Mesendoderm (in vitro differentiated cells): ENCODE data around the gene TASP1.
A peak's percentile ranks its signal among the peaks of the same experiment; 100 is the strongest.

Source experiments
- DNase-seq: peaks from one replicate; pipeline ENCODE4 v3.0.0; 2013
- H2AK5ac ChIP-seq: 2 replicates; pipeline ENCODE4 v1.6.1; 2013; ENCODE audit warnings: low read length, inconsistent platforms
- H2BK120ac ChIP-seq: 2 replicates; pipeline ENCODE4 v1.6.1; 2013; ENCODE audit warnings: low read depth, mild to moderate bottlenecking, low read length, moderate library complexity, mixed read lengths
- H2BK15ac ChIP-seq: replicated peaks from 2 replicates; pipeline ENCODE4 v1.6.1; 2013; ENCODE audit warnings: low read depth, mild to moderate bottlenecking, moderate library complexity
- H2BK5ac ChIP-seq: 2 replicates; pipeline ENCODE4 v1.6.1; 2013; ENCODE audit warnings: low read length, inconsistent platforms
- H3K18ac ChIP-seq: 2 replicates; pipeline ENCODE4 v1.6.1; 2013; ENCODE audit warnings: mild to moderate bottlenecking, low read length, mixed read lengths
- H3K23ac ChIP-seq: one replicate; pipeline ENCODE4 v1.6.1; 2013; ENCODE audit warnings: low read length
- H3K27ac ChIP-seq: 2 replicates; pipeline ENCODE4 v1.5.1; 2013; ENCODE audit warnings: low read depth, mild to moderate bottlenecking, inconsistent platforms, low read length, moderate library complexity
- H3K27me3 ChIP-seq: 2 replicates; pipeline ENCODE4 v1.6.1; 2013; ENCODE audit warnings: low read length, control low read depth, mild to moderate bottlenecking, inconsistent platforms; ENCODE audit not compliant: insufficient read depth, poor library complexity
- H3K36me3 ChIP-seq: 2 replicates; pipeline ENCODE4 v1.6.1; 2013; ENCODE audit warnings: low read length, inconsistent platforms; ENCODE audit not compliant: control insufficient read depth, insufficient read depth
- H3K4ac ChIP-seq: one replicate; pipeline ENCODE4 v1.6.1; 2013; ENCODE audit warnings: low read depth, mild to moderate bottlenecking, low read length, moderate library complexity
- H3K4me1 ChIP-seq: 2 replicates; pipeline ENCODE4 v1.6.1; 2013; ENCODE audit warnings: low read depth, low read length, inconsistent platforms; ENCODE audit not compliant: control insufficient read depth
- H3K4me2 ChIP-seq: 2 replicates; pipeline ENCODE4 v1.6.1; 2013; ENCODE audit warnings: low read length
- H3K4me3 ChIP-seq: 2 replicates; pipeline ENCODE4 v1.5.1; 2013; ENCODE audit warnings: mild to moderate bottlenecking, low read length
- H3K56ac ChIP-seq: one replicate; pipeline ENCODE4 v1.6.1; 2013; ENCODE audit warnings: low read length
- H3K79me1 ChIP-seq: 2 replicates; pipeline ENCODE4 v1.6.1; 2013; ENCODE audit warnings: low read length, inconsistent platforms
- H3K79me2 ChIP-seq: 2 replicates; pipeline ENCODE4 v1.6.1; 2013; ENCODE audit warnings: mild to moderate bottlenecking, low read length; ENCODE audit not compliant: control insufficient read depth, insufficient read depth
- H3K9ac ChIP-seq: 2 replicates; pipeline ENCODE4 v1.6.1; 2013; ENCODE audit warnings: low read length, inconsistent platforms
- H4K5ac ChIP-seq: one replicate; pipeline ENCODE4 v1.6.1; 2013; ENCODE audit warnings: low read length
- H4K8ac ChIP-seq: one replicate; pipeline ENCODE4 v1.6.1; 2013; ENCODE audit warnings: low read depth, mild to moderate bottlenecking, control low read depth, low read length, moderate library complexity
- WGBS: extraction: QIAGEN DNeasy Blood & Tissue Kit; methylation state at CpG from one replicate; pipeline ENCODE4 v1.1.7; 2013; ENCODE audit warnings: low lambda C conversion rate, missing lambda C conversion rate; ENCODE audit not compliant: insufficient coverage; ENCODE audit errors: extremely low coverage; 5-methylcytosine and 5-hydroxymethylcytosine counted together

Gene TASP1

DNA sequence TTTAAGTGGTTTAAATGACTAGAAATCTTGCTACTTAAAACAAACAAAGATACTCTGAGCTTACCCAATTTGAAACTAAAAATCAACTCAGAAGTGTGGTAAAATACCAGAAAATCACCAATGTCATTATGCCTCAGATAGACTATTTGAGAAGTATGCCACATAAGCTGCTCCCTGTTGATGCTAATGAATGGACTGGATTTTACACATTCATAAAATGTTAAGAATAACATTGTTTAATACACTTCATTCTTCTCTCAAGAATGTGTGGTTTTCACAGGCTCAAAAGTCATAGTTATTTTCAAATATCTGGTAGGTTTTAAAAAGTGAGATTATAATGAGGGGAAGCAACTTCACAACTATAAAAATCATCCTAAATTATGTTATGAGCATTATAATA, 170.6 kb downstream of the TASP1 start:
- H3K27me3 ChIP-seq = no peaks in the 10 kb centered on the region
- H3K4me2 ChIP-seq = no peak overlapping the region
- H4K8ac ChIP-seq = no peak overlapping the region
- H3K79me2 ChIP-seq = no peaks in the 10 kb centered on the region
- H2BK120ac ChIP-seq = no peak overlapping the region
- DNase-seq = no peak
- no peaks in the 10 kb centered on the region for H3K79me1 ChIP-seq
- no peak overlapping the region for H4K5ac ChIP-seq
- H3K4ac ChIP-seq = no peak overlapping the region
- H2BK5ac ChIP-seq = no peak overlapping the region
- no peak overlapping the region for H3K18ac ChIP-seq
- H3K9ac ChIP-seq = no peak overlapping the region
- H3K4me3 ChIP-seq = no peak overlapping the region
- no peaks in the 10 kb centered on the region for H3K36me3 ChIP-seq
- H2BK15ac ChIP-seq = no peak overlapping the region
- no peak overlapping the region for H2AK5ac ChIP-seq
- H3K27ac ChIP-seq = no peak overlapping the region
- H3K23ac ChIP-seq = no peak overlapping the region
- H3K4me1 ChIP-seq = no peaks in the 10 kb centered on the region
- no peak overlapping the region for H3K56ac ChIP-seq

DNA sequence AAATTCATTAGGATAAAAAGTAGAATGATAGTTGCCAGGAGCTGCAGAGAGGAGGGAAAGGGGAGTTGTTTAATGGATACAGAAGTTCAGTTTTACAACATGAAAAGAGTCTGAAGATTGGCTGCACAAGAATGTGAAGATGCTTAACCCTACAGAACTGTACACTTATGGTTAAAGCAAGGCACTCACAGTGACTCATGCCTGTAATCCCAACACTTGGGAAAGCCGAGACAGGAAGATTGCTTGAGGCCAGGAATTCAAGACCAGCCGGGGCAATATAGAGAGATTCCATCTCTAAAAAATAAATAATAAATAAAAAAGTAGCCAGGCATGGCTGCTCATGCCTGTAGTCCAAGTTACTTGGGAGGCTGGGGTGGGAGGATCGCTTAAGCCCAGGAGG, 174.0 kb downstream of the TASP1 start:
- Histone ChIP-seq H3K79me1 (no peaks in the 10 kb centered on the region), H2AK5ac (no peak overlapping the region), H4K8ac (no peak overlapping the region), H3K27me3 (no peaks in the 10 kb centered on the region), H3K4me2 (no peak overlapping the region), H2BK5ac (no peak overlapping the region), H3K4ac (no peak overlapping the region), H3K79me2 (no peaks in the 10 kb centered on the region), H3K27ac (no peak overlapping the region), H4K5ac (no peak overlapping the region), H3K18ac (no peak overlapping the region), H2BK120ac (no peak overlapping the region), H2BK15ac (no peak overlapping the region), H3K23ac (no peak overlapping the region), H3K4me3 (no peak overlapping the region), H3K36me3 (no peaks in the 10 kb centered on the region), H3K4me1 (no peaks in the 10 kb centered on the region), H3K56ac (no peak overlapping the region), H3K9ac (no peak overlapping the region)
- DNase-seq = no peak
- WGBS = no CpG with 5 or more reads among the region's 3 CpGs

DNA sequence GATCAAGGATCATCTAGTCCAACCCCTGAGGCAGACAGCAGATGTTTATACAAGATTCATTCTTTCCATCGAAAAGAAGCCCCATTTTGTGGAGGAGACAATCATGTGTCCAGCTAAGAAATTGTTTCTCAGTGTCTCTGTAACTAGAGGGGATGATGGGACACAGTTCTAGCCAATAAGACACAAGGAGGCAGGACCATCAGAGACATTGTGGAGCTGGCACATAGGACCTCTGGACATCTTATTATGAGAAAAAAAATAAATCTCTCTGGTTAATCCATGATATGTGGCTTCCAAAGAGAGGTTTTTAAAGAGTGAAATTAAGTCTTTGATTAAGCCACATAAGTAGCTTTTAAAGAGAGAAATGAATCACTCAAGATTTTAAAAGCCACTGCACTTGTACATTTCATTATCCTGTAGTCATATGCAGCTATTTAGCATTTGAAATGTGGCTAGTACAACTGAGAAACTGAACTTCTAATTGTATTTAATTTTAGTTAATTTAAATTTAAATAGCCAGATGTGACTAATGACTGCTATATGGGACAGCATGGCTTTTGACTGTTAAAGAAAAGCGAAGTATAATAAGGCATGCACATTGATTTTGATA, 176.8 kb downstream of the TASP1 start:
- H3K4me1 ChIP-seq = no peaks in the 10 kb centered on the region
- H2BK5ac ChIP-seq = no peak overlapping the region
- H3K4me3 ChIP-seq = no peak overlapping the region
- no peak overlapping the region for H3K23ac ChIP-seq
- no peak overlapping the region for H4K8ac ChIP-seq
- no peak overlapping the region for H2BK120ac ChIP-seq
- no peak overlapping the region for H3K4ac ChIP-seq
- H3K18ac ChIP-seq = no peak overlapping the region
- DNase-seq = no peak
- no peak overlapping the region for H3K4me2 ChIP-seq
- no peaks in the 10 kb centered on the region for H3K79me1 ChIP-seq
- no peaks in the 10 kb centered on the region for H3K27me3 ChIP-seq
- no CpG with 5 or more reads among the region's 2 CpGs for WGBS
- no peak overlapping the region for H2BK15ac ChIP-seq
- H3K56ac ChIP-seq = no peak overlapping the region
- H3K9ac ChIP-seq = no peak overlapping the region
- H3K36me3 ChIP-seq = no peaks in the 10 kb centered on the region
- H2AK5ac ChIP-seq = no peak overlapping the region
- no peaks in the 10 kb centered on the region for H3K79me2 ChIP-seq
- H4K5ac ChIP-seq = no peak overlapping the region
- H3K27ac ChIP-seq = no peak overlapping the region

DNA sequence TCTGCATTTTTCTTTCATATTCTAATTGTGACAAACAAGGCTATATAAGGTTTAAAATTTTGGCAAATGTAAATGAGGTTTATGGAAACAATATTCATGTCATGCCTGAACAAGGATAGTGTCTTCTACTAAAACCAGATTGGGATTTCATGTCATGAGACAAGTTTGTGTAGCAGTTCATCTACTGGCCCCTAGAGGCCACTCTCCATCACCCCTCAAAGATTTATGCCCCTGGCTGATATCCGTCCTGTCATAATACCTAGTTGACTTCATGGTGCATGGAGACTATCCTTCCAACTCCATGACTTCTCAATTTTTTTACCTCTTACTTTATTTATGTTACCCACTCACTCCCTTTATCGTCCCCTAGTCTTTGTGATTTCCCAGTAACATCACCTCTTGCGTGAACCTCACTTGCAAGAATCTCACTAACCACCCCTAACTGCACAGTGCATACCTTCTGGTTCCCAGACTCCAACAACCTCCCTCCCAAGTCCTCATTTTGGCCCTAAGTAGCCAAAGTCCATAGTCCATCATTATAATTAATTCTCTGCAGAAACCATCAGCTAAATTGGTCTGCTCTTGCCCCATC, 179.8 kb downstream of the TASP1 start:
- Histone ChIP-seq H2BK15ac (no peak overlapping the region), H3K18ac (no peak overlapping the region), H2BK120ac (no peak overlapping the region), H3K4me3 (no peak overlapping the region), H3K4ac (no peak overlapping the region), H3K23ac (no peak overlapping the region), H4K8ac (no peak overlapping the region), H3K27ac (no peak overlapping the region), H3K56ac (no peak overlapping the region), H3K27me3 (no peaks in the 10 kb centered on the region), H3K79me2 (no peaks in the 10 kb centered on the region), H2BK5ac (no peak overlapping the region), H3K4me1 (peaks cover 4% of the 10 kb centered on the region), H3K9ac (no peak overlapping the region), H2AK5ac (no peak overlapping the region), H3K36me3 (no peaks in the 10 kb centered on the region), H4K5ac (no peak overlapping the region), H3K4me2 (no peak overlapping the region), H3K79me1 (no peaks in the 10 kb centered on the region)
- WGBS = no CpG with 5 or more reads among the region's 3 CpGs
- peak; percentile 60 for DNase-seq

DNA sequence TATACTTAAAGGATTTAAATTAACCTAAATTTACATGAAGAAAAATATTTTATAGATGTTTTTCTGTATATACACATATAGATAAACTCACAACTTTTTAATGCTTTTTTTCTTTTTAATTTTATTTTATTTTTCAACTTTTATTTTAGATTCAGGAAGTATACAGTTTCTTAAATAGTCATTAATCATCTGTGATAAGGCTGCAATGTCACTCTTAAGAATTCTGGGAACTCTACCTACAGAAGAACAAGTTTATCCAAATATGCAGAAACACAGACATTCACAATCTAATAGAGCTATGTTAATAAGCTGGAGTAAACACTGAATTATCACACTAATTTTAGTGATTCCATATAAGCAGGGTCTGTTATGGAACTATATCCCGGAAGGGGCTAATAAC, 181.2 kb downstream of the TASP1 start:
- Histone ChIP-seq H4K5ac (no peak overlapping the region), H3K18ac (no peak overlapping the region), H3K79me1 (no peaks in the 10 kb centered on the region), H3K4me1 (peaks cover 4% of the 10 kb centered on the region), H3K36me3 (no peaks in the 10 kb centered on the region), H3K4ac (no peak overlapping the region), H3K56ac (no peak overlapping the region), H4K8ac (no peak overlapping the region), H3K9ac (no peak overlapping the region), H2BK5ac (no peak overlapping the region), H3K27me3 (no peaks in the 10 kb centered on the region), H3K4me2 (no peak overlapping the region), H3K79me2 (no peaks in the 10 kb centered on the region), H3K23ac (no peak overlapping the region), H2BK15ac (no peak overlapping the region), H2AK5ac (no peak overlapping the region), H3K4me3 (no peak overlapping the region), H3K27ac (no peak overlapping the region), H2BK120ac (no peak overlapping the region)
- no CpG with 5 or more reads among the region's 1 CpG for WGBS
- DNase-seq = no peak

DNA sequence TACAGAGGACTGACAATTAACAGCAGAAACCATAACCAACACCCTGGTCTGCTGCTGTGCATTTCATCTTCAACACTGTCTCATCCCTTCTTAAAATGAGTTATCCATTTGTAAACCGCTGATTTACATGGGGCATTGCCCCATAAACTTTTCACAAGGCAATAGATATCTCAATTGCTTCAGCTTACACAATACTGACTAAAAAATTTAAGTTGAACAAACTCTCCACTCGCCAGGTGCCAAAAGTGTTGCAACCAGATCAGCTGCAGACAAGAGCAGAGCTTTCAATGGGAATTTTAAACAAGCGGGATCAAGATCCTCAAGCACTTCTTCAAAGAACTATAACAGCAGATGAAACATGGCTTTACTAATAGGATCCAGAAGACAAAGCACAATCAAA, 183.0 kb downstream of the TASP1 start:
- WGBS = no CpG with 5 or more reads among the region's 3 CpGs
- Histone ChIP-seq H3K4me3 (no peak overlapping the region), H3K27ac (no peak overlapping the region), H3K4me2 (no peak overlapping the region), H3K4me1 (peaks cover 4% of the 10 kb centered on the region), H3K9ac (no peak overlapping the region), H3K4ac (no peak overlapping the region), H4K5ac (no peak overlapping the region), H2BK15ac (no peak overlapping the region), H3K79me2 (no peaks in the 10 kb centered on the region), H3K27me3 (no peaks in the 10 kb centered on the region), H3K56ac (no peak overlapping the region), H3K18ac (no peak overlapping the region), H3K79me1 (no peaks in the 10 kb centered on the region), H2BK5ac (no peak overlapping the region), H2AK5ac (no peak overlapping the region), H4K8ac (no peak overlapping the region), H3K36me3 (no peaks in the 10 kb centered on the region), H2BK120ac (no peak overlapping the region), H3K23ac (no peak overlapping the region)
- DNase-seq = no peak
